GM18499 (cell line): ENCODE results near the gene GPT2.

ENCODE experiments used
- ATAC-seq: cut with Tn5 transposase; IDR thresholded peaks from one replicate; pipeline ENCODE4 v1.9.1; 2021; ENCODE audit warnings: moderate number of reproducible peaks; ENCODE audit not compliant: insufficient read depth, unreplicated experiment

The GPT2 gene

DNA sequence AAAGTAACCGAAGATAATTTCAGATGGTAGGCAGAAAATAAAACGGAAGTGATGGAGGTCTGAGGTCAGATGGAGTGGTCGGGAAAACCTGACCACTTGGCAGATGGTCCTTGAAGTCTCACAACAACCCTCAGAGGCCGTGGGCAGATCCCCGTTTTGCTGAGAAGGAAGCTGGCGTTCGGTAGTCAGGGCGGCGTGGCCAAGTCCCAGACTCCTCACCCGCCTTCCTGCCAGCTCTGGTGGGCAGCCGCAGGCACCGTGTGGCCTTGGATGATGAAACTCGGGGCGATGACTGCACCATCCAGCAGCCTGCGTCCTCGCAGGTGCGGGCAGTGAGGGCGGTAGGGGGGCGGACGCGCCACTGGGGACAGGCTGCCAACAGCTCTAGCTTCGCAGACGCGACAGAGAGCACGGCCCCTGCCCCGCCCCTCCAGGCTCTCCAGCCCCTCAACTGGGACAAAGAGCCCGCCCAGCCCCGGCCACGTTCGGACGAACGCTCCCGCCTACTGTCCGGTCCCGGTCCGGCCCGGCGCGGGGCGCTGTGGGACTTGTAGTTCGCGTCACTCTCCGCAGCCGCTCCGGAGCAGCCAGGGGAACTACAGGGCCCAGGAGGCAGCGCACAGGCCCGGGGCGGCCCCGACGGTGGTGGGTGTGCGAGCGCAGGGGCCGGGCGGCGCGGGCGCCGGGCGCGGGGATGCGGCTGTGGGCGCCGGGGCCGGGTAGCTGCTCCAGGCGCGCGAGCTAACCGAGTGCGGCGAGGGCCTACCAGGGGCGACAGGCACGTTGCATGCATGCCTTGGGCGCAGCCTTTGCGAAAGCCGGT, at the start of gene GPT2:
GPT2 (plus strand) TSS at position 673 of the 823 bp plus-strand sequence. CDS start 354 bp downstream, outside the sequence.
- ATAC-seq, result peak; percentile 96

DNA sequence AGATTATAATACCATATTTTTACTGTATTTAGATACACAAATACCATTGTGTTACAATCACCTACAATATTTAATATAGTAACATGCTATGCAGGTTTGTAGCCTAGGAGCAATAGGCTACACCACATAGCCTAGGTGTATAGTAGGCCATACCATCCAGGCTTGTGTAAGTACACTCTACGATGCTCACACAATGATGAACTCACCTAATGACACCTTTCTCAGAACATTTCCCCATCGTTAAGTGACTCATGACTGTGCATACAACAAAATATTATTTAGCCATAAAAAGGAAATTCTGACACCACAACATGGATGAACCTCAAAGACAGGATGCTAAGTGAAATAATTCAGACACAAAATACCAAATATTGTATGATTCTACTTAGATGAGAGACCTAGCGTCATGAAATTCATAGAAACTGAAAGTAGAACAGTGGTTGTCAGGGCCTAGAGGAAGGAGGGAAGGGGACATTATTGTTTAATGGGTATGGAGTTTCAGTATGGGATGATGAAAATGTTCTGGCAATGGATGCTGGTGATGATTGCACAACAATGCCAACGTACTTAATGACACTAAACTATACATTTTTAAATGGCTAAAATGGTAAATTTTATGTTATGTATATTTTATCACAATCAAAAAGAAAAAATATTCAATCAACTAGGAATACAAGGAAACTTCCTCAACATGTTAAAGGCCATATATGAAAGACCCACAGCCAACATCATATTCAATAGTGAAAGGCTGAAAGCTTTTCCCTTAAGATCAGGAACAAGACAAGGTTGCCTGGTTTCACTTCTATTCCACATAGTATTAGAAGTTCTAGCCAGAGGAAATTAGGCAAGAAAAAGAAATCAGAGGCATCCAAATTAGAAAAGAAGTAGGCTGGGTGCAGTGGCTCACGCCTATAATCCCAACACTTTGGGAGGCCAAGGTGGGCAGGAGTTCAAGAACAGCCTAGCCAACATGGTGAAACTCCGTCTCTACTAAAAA, 47.3 kb upstream of the GPT2 start:
- no peak for ATAC-seq

DNA sequence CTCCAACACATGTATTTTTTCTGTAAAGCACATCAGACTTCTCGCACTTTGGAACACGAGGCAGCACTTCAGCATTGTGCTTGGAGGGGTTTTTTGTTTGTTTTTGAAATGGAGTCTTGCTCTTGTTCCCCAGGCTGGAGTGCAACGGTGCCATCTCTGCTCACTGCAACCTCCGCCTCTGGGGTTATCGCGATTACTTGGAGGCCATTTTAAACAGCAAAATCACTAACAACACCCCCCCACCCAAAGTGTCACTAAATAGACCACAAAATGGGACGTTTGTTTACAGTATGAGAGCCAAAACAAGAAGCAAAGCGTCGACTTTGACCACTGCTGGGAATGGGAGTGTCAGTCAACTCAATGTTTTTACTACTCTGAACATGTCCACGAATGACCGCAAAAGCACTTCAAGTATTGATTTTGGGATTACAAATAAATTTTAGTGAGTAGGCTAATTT, 44.1 kb upstream of the GPT2 start:
- no peak for ATAC-seq

DNA sequence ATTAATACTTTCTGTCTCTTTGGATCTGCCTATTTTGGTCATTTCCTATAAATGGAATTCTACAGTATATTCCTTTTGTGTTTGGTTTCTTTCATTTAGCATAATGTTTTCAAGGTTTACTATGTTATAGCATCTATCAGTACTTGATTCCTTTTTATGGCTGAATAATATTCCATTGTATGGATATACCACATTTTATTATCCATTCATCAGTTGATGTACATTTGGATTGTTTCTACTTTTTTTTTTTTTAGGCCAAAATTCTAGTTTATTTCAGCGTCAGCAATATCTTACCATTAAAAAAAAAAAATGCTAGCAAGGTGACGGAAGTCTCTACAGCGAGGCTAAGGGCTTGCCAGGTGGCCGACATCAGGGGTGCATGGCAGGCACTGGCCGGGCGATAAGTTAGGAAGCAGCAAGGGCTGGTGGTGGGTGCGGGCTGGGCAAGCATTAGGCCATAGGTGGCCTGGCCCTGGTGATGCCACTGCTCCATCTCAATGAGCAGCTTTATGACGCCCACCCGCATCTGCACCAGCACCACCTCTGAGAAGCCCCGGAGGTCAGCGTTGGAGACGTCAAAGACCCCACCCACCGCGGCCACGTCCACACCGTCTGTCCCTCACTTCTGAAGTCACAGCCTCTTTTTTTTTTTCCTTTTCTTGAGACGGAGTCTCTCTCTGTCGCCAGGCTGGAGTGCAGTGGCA, 41.8 kb upstream of the GPT2 start:
- ATAC-seq, result no peak

DNA sequence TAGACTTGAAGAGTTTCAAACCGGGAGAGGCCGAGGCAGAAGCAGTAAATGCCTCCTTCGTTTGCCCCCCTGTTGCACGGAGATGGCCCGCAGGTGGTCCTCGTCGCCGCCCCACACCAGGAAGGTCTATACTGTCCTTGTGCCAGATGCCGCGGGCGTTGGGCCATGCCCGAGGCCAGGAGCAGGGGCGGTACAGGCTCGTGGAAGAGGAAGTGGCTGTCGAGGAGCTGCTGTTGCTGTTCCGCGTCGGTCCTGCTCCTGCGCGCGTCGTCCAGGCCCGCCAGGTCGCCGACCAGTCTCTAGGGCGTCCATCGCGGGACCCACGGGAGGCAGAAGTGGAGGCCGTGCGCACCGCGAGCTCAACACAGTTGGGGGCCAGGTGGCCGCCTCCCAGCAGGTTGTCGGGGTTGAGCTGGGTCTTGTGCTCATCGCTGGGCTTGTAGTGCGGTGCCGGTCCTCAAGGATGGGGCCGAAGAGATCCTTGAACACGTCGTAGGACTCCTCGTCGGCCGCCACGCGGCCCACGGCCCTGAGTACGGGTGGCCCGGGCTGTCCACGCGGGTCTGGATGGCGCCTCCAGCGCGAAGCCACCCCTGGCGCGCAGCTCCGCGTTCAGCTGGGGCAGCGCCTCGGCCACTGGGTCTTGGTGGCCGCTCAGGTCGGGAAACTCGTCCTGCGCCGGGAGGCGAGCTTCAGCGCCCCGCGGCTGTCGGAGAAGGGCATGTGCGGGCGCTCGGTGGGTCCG, 40.1 kb upstream of the GPT2 start:
- no peak for ATAC-seq

DNA sequence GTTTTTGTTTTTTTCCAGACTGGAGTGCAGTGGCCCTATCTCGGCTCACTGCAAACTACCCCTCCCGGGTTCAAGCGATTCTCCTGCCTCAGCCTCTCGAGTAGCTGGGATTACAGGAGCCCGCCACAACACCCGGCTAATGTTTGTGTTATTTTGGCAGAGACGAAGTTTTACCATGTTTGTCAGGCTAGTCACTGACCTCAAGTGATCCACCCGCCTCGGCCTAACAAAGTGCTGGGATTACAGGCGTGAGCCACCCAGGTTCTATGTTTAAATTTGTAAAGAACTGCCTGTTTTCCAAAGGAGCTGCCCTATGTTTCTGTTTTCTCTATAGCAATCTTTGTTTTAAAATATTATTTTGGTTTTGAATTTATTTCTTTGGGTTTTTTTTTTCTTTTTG, 39.4 kb upstream of the GPT2 start:
- no peak for ATAC-seq

GRCh38 chr16:46845952-46846351, 38.2 kb upstream of the GPT2 start:
- no peak for ATAC-seq

GRCh38 chr16:46848768-46849764, 35.1 kb upstream of the GPT2 start:
- ATAC-seq, result no peak

GRCh38 chr16:46850619-46851555, 33.3 kb upstream of the GPT2 start:
- ATAC-seq, result no peak

DNA sequence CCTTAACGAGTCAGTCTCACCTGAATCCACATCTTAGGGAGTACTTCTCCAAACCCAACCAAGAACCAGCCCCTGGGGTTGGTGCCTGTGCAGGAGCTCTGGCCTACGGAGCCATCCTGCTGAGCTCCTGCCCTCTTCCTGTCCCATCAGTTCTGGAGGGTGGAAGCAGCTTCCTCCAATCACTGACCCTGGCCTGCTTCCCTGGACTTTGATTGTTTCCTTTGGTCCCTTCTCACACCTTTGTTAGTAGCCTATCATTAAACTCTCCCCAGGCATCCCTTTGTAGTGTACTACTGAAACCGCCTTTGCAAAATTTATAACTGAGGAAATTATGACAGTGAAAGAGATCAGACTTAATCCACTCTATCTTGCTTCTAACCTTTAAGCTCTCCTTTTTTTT, 32.0 kb upstream of the GPT2 start:
- no peak for ATAC-seq

GRCh38 chr16:46853713-46854443, 30.3 kb upstream of the GPT2 start:
- ATAC-seq, result no peak

DNA sequence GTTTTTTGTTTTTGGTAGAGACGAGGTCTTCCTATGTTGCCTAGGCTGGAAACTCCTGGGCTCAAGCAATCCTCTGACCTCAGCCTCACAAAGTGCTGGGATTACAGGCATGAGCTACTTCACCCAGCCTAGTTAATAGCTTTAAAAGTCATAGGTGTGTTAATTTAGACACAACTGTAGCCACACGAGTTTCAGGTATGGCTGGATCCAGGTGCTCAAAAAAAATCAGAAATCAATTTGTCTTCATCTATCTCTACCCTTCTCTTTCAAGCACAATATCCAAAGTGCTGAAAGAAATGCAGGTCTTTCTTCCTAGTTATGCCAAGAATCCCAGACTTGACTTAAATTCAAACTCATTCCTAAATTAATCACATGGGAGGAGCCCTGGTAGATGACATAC, 29.3 kb upstream of the GPT2 start:
- ATAC-seq, result no peak

DNA sequence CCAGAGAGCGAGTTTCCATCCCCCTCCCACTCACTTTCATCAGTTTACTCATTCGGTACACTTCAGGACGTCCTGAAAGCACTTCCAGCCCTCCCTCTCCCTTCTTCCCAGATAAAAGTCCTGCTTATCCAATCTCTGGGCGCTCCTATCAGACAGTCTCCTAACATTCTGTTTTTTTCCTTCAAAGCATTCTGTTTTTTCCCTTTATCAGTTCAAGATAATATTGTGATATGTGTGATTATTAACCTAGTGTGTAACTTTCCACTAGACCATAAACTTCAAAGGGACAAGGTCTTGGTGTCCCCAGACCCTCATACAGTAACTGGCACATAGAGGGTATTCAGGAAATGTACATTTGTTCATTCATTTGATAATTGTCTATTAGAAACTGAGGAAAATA, 28.8 kb upstream of the GPT2 start:
- no peak for ATAC-seq

GRCh38 chr16:46857368-46857945, 26.7 kb upstream of the GPT2 start:
- no peak for ATAC-seq

DNA sequence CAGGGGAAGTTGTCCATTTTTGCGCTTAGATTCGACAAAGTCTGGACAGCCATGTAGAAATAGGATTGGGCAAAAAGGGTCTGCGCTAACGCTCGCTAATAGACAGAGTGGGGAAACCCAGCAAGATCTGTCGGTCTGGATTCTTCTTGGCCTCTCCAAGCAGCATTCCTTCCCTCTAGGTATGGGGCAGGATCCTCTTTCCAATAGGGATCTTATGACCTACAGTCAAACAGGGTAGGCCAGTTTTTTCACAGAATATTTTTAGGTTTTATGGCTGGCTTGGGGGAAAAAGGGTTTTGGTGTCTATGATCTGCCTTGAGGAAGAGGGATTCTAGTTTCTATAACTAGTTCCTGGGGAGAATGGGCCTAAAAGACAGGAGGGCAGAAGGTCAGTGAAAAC, 26.0 kb upstream of the GPT2 start:
- no peak for ATAC-seq

GRCh38 chr16:46859719-46860152, 24.4 kb upstream of the GPT2 start:
- no peak for ATAC-seq
